NCI-H345 treated with DMSO at 0.1 percent for 48 hours (cell line): ENCODE results near the gene NUDCD3.
"Not testable (repeated sequence)": the region's sequence is repeated elsewhere in the genome, so short reads cannot be mapped to it uniquely, and the experiment has no call there.

ENCODE experiments used
- DNase-seq: peaks from one replicate; lab custom pipeline; 2025; ENCODE audit not compliant: unreplicated experiment; lab: John Stamatoyannopoulos, UW

The NUDCD3 gene

GRCh38 chr7:44518761-44519160 is 28.3 kb upstream of the NUDCD3 start:
- DNase-seq, result no peak

- no peak for DNase-seq
These were observed 26.7 kb upstream of the NUDCD3 start for GRCh38 chr7:44517175-44517574.

- DNase-seq, result no peak
These were observed 25.3 kb upstream of the NUDCD3 start for GRCh38 chr7:44515590-44516268.

GRCh38 chr7:44512736-44513135 is 22.3 kb upstream of the NUDCD3 start:
- DNase-seq, result no peak

- no peak for DNase-seq
These were observed 21.5 kb upstream of the NUDCD3 start for GRCh38 chr7:44511863-44512468.

- no peak for DNase-seq
These were observed 20.8 kb upstream of the NUDCD3 start for GRCh38 chr7:44511236-44511635.

GRCh38 chr7:44508328-44509030 is 18.0 kb upstream of the NUDCD3 start:
- no peak for DNase-seq

- not testable (repeated sequence) for DNase-seq
These were observed 16.3 kb upstream of the NUDCD3 start for GRCh38 chr7:44506592-44507288.

GRCh38 chr7:44505595-44505994 is 15.1 kb upstream of the NUDCD3 start:
- no peak for DNase-seq

GRCh38 chr7:44498230-44498954 is 7.9 kb upstream of the NUDCD3 start:
- no peak for DNase-seq

GRCh38 chr7:44497155-44498027 is 6.9 kb upstream of the NUDCD3 start:
- no peak for DNase-seq

- no peak for DNase-seq
These were observed 5.9 kb upstream of the NUDCD3 start for GRCh38 chr7:44496385-44496784.

GRCh38 chr7:44494960-44495359 is 4.5 kb upstream of the NUDCD3 start:
- no peak for DNase-seq

- DNase-seq, result no peak
These were observed 771 bp upstream of the NUDCD3 start for GRCh38 chr7:44491229-44491628.

GRCh38 chr7:44489955-44490350 is 505 bp downstream of the NUDCD3 start:
- no peak for DNase-seq

- DNase-seq, result no peak
These were observed 1.5 kb downstream of the NUDCD3 start for GRCh38 chr7:44488955-44489354.

- DNase-seq, result no peak
These were observed 3.8 kb downstream of the NUDCD3 start for GRCh38 chr7:44486693-44487092.

GRCh38 chr7:44486001-44486400 is 4.5 kb downstream of the NUDCD3 start:
- no peak for DNase-seq

GRCh38 chr7:44484482-44485313 is 5.8 kb downstream of the NUDCD3 start:
- no peak for DNase-seq
